ENCODE data around the gene KIF1B.
A peak's percentile ranks its signal among the peaks of the same experiment; 100 is the strongest.
"Not testable (repeated sequence)": the region's sequence is repeated elsewhere in the genome, so short reads cannot be mapped to it uniquely, and the experiment has no call there.

Gene KIF1B

GRCh38 chr1:10380594-10381275, 170.4 kb downstream of the KIF1B start:
- FAIRE-seq, result no peak
- DNase-seq (ENCODE audit: insufficient read length, low spot score), result no peak

- DNase-seq (ENCODE audit: insufficient read length, low spot score), result no peak
- FAIRE-seq, result no peak
Measured at GRCh38 chr1:10383630-10384029, 173.3 kb downstream of the KIF1B start.

GRCh38 chr1:10384219-10384618, 173.8 kb downstream of the KIF1B start:
- FAIRE-seq (no peak), DNase-seq (ENCODE audit: insufficient read length, low spot score) (no peak)

GRCh38 chr1:10386761-10387676, 176.6 kb downstream of the KIF1B start:
- DNase-seq (ENCODE audit: insufficient read length, low spot score) (no peak), FAIRE-seq (no peak)

GRCh38 chr1:10387677-10388386, 177.5 kb downstream of the KIF1B start:
- FAIRE-seq (peak; percentile 26), DNase-seq (ENCODE audit: insufficient read length, low spot score) (no peak)

- DNase-seq (ENCODE audit: insufficient read length, low spot score), result no peak
- FAIRE-seq, result no peak
Measured at GRCh38 chr1:10388387-10388715, 178.0 kb downstream of the KIF1B start.

- no peak for DNase-seq (ENCODE audit: insufficient read length, low spot score)
- no peak for FAIRE-seq
Measured at GRCh38 chr1:10389271-10389973, 179.1 kb downstream of the KIF1B start.

GRCh38 chr1:10396870-10397269, 186.5 kb downstream of the KIF1B start:
- DNase-seq (ENCODE audit: insufficient read length, low spot score), result no peak
- FAIRE-seq, result no peak

GRCh38 chr1:10398278-10398733, 187.9 kb downstream of the KIF1B start:
- no peak for FAIRE-seq
- DNase-seq (ENCODE audit: insufficient read length, low spot score), result no peak

- DNase-seq (ENCODE audit: insufficient read length, low spot score) (peak; percentile 99), FAIRE-seq (peak; percentile 72)
Measured at GRCh38 chr1:10398734-10399443, 188.5 kb downstream of the KIF1B start, which contains the start of gene PGD. Gene PGD, plus strand, starts transcription at chr1:10399064. Its CDS starts 54 bp downstream, at chr1:10399118.

GRCh38 chr1:10399444-10399941, 189.1 kb downstream of the KIF1B start:
- no peak for DNase-seq (ENCODE audit: insufficient read length, low spot score)
- no peak for FAIRE-seq

- FAIRE-seq (no peak), DNase-seq (ENCODE audit: insufficient read length, low spot score) (no peak)
Measured at GRCh38 chr1:10400013-10400412, 189.6 kb downstream of the KIF1B start.

GRCh38 chr1:10401281-10401680, 190.9 kb downstream of the KIF1B start:
- DNase-seq (ENCODE audit: insufficient read length, low spot score) (no peak), FAIRE-seq (no peak)

- DNase-seq (ENCODE audit: insufficient read length, low spot score) (no peak), FAIRE-seq (no peak)
Measured at GRCh38 chr1:10402729-10403274, 192.4 kb downstream of the KIF1B start.

- DNase-seq (ENCODE audit: insufficient read length, low spot score) (no peak), FAIRE-seq (no peak)
Measured at GRCh38 chr1:10407201-10407600, 196.8 kb downstream of the KIF1B start.

- FAIRE-seq (no peak), DNase-seq (ENCODE audit: insufficient read length, low spot score) (no peak)
Measured at GRCh38 chr1:10415211-10415930, 205.0 kb downstream of the KIF1B start.

- not testable (repeated sequence) for FAIRE-seq; DNase-seq (ENCODE audit: insufficient read length, low spot score)
Measured at GRCh38 chr1:10415967-10416366, 205.6 kb downstream of the KIF1B start.

- not testable (repeated sequence) for DNase-seq (ENCODE audit: insufficient read length, low spot score); FAIRE-seq
Measured at GRCh38 chr1:10418741-10419140, 208.4 kb downstream of the KIF1B start.

- FAIRE-seq, result no peak
Measured at GRCh38 chr1:10419351-10419750, 209.0 kb downstream of the KIF1B start.

More at GRCh38 chr1:10419351-10419750, 209.0 kb downstream of the KIF1B start:
- DNase-seq (ENCODE audit: insufficient read length, low spot score), result no peak

All from GM19239 (cell line).